NOMO-1 treated with dmso at 0.1 percent for 144 hours (cell line): ENCODE data around the gene TEX22.

Experiments used
- DNase-seq: peaks from one replicate; lab custom pipeline; 2025; ENCODE audit not compliant: unreplicated experiment; lab: John Stamatoyannopoulos, UW

TEX22 gene

DNA sequence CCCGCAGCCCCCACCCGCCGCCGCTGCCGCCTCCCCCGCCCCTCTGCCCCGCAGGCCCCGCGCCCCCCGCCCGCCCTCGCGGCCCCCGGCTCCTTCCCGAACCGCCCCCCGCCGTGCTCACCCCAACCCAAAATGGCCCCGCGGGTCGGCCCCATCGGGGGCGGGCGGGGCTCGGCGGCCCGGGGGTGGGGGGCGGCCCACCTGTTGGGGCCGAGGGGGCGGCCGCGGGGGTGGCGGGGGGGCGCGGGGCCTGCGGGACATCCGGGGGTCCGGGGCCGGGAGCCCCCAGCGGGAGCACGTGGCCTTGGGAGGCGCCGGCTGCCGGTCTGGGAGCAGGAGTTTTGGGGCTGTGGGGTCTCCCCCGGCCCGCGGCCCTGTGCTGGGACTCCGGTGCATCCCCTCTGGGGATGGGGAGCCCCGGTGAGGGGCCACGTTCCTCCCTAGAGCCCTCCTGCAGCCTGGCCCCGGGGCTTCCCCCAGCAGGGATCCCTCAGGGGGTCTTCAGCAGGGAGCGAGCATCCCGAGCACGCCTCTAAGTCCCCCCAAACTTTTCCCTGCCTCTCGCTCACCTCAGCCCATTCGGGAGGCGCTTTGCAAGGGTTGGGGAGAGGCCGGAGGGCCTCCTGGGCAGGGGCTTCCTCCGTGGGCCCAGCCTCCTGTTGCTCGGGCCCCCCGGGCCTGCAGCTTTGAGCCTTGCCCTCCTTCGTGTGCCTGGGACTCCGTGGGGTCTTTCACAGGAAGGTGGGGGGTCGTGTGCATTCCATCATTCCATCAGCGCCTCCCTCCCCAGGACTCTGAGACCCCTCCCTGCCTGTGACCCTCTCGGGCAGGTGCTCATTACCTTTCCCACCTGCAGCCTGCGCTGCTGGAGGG lies 22.0 kb downstream of the TEX22 start:
- DNase-seq, result no peak

DNA sequence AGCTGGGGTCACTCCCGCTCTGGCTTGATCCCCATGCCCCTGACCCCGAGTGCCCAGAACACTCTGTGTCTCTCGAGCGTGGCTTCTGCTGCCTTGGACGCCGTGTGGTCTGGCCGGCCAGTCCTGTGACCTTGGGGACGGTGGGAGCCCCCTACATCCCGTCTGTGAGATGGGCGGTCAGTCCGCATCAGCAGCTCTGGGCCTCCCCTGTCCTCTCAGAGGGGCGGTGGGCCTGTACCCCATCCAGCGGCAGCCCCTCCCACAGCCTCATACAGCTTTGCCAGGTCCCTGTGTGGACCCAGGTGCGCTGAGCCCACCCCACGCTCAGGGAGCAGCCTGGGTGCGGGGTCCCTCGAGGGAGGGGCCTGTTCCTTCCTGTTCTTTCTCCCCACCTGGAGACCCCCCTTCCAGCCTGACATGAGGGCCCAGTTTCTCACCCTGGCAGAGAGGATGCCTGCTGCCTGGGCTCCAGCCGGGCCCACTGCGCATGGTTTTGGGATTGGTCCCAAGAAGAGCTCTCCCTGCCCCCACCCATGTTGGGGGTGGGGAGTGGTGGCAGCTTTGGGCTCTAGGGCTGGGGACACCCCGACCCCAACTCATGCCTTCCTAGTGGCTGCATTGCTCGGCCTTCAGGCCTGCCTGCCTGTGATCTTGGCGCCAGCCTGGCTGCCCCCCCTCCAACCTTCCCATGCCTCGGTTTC lies 22.8 kb downstream of the TEX22 start:
- no peak for DNase-seq

DNA sequence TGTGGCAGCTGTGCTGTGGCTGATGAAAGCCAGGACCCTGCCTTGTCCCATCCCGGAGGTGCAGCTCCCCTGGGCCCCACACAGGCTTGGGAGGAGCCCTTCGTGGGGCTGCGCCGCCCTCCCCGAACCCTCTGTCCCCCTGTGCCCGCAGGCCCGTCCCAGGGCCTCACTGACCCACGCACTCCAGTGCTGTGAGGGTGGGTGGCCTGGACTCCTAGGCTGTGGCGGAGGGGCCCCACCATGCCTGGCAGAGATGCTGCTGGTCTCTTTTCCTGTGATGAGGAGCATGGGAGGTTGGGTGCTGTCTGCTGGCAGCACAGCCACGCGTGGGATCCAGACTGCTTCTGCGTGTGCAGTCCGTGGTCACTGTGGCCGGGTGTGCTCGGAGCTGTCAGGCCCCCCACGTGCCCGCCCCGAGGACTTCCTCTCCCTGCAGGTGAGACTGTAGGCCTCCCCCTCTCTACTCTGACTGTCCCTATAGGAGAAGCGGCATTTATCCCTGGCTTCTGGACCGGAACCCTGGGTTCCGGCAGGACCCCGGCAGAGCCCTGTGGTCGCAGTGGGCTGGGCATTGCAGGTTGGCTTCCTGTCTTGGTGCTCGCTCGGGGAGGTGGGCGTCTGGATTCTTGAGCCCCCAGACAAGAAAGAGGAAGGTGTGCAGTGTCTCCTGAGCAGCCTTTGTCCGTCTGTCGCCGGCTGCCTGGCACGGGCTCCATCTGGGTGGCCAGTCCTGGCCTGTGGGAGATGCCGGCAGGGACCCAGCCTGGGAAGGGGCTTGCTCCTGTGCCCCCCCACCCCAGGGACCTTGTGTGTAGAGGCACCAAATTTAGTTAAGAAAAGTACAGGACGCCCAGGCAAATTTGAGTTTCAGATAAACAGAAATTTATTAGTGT lies 23.6 kb downstream of the TEX22 start:
- DNase-seq, result no peak

DNA sequence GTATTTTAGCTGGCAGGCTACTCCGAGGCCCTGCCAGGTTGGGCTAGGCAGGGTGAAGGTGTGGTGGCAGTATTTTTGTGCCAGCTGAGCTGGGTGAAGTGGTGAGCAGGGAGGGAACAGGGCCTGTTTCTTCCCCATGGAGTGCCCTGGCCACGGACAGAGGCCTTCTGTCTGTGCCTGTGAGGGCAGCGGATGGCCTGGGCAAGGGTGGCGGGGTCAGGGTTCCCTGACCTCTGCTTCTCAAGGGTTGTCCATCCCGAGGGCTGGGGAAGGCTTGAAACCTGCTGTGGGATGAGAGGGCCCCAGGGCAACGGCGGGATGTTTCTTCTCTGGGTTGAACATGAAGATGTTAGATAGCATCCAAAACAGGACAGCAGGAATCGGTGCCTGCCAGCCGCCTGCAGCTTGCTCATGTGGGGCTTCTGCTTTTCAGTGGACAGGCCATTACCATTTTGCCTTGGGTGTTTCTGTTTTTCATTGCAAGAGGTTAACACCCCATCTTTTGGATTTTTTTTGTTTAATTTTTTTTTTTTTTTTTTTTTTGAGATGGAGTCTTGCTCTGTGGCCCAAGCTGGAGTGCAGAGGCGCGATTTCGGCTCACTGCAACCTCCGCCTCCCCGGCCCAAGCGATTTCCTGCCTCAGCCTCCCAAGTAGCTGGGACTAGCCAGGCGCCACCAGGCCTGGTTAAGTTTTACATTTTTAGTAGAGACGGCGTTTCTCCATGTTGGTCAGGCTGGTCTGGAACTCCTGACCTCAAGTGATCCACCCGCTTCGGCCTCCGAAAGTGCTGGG lies 24.6 kb downstream of the TEX22 start:
- DNase-seq, result no peak

DNA sequence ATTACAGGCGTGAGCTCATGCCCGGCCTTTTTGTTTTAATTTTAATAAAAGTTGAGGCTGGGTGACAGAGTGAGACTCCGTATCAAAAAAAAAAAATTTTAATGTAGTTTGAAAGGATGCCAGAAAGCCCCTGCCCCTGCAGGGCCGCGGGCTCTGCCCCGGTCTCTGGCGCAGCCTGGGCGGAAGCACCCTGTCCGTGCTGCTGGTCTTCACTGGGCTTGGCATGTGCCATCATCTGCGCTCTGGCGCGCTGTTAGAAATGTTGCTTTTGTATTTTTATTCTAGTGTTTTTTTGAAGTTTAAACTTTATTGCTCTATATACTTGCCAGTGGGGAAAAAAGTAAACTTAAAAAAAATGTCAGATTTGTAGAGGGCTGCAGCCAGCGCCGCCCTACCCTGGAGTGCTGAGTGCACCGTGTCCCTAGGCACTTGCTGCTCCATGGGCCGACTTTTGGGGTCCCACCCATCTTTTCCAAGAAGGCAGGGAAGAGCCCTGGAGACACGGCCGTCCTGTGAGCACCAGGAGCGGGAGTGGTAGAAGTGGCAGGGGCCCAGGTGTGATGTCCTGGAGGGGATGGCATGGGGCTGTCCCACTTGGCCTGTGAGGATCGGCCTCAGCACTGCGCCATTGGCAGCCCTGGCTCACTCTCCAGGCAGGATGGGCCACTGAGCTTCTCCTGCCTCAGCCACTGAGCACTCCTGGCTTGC lies 25.3 kb downstream of the TEX22 start:
- DNase-seq, result no peak

DNA sequence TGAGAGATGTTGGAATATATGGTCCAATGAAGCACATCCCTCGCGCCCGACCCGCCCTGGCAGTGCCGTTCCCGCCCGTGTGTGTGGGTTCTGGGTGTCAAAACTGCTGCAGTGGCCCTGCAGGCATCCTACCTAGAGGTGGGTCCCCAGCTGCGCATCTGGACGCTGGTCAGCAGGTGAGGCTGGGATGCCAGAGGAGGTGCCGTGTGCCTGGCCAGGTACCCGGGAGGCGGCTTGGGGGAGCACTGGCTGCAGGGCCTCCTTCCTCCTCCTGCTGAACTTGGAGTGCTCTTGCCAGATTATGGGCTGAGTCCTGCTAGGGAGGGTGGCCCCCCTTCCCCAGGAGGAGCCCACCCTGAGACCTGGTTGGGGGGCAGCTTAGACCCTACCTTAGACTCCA lies 26.5 kb downstream of the TEX22 start:
- no peak for DNase-seq

DNA sequence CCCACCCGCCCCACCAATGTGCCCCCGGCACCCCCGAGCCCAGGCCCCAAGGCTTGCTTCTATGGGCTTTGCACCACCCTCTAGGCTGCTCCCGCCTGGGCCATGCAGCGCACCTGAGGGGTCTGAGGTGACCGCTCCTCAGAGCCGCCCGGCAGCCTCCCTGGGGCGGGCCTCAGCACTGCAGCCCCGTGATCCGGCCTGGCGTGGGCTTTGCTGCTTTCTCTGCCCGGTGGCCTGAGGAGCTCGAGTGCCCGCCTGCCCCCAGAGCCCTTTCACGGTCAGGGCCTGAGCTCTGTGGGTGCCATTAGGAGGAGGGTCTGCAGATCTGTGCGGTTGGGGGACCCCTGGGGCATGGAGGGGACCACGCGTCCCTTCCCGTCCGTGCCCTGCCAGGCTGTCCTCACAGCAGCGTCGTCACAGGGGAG lies 27.5 kb downstream of the TEX22 start:
- no peak for DNase-seq

DNA sequence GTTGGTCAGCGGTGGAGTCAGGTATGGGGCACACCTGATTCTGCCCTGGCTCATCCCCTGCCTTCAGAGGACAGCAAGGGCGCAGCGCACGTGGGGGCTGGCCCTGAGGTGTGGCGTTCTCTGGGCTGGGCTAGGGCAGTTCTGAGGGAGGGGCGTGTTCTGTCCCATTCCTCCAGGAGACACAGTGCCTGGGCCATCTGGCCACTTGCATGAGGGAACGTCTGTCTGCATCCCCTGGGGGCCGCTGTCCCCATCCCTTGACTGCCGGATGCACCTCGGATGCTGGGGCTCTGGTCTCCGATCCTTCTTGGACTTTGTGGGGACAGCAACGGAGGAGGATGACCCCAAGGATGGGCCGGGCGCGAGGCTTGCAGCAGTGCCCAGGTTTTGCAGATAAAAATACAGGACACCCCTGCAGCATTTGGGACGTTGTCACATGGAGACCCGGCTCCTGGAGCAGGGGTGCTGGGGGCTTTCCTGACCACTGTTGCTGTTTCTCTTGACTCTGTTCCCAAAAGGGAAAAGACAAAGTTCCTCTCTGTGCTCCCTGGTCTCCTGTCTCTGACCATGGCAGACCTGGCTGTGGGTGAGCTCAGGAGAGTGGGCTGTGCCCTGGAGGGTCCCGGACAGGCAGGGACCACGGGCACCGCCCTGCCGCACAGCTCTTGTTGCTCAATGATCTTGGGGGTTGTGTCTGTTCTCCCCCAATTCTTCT lies 28.2 kb downstream of the TEX22 start:
- DNase-seq, result no peak

DNA sequence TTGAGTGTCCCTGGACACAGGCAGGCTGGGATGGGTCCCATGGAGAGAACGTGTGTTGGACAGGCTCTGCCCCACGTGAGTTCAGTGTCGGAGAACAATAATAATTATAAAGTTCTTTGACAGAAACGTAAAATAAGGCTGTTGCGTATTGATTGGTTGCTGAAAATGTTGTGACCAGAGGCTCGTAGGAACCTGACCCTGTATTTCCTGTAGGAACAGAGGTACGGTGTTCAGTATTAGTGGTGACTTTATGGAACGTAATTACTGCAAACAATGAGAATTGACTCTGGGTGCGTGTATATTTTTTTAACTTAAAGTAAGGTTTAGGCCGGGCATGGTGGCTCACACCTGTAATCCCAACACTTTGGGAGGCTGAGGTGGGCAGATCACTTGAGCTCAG lies 29.1 kb downstream of the TEX22 start:
- DNase-seq, result no peak

DNA sequence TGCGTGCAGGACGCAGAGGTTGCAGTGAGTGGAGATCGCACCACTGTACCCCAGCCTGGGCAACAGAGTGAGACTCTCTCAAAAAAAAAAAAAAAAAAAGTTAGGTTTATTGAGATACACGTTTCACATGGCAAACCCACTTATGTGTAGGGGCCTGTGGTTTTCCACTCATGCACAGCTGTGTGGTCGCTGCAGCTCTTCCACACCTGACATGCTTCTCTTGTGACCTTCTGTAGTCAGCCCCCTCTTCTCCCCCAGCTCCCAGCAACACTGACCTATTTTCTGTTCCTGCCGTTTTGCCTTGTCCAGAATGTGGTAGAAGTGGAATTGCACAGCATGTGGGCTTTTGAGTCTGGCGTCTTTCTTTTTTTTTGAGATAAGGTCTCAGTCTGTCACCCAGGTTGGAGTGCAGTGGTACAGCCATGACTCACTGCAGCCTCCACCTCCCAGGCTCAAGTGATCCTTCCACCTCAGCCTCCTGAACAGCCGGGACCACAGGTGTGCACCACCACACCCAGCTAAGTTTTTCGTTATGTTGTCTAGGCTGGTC lies 29.7 kb downstream of the TEX22 start:
- DNase-seq, result no peak

DNA sequence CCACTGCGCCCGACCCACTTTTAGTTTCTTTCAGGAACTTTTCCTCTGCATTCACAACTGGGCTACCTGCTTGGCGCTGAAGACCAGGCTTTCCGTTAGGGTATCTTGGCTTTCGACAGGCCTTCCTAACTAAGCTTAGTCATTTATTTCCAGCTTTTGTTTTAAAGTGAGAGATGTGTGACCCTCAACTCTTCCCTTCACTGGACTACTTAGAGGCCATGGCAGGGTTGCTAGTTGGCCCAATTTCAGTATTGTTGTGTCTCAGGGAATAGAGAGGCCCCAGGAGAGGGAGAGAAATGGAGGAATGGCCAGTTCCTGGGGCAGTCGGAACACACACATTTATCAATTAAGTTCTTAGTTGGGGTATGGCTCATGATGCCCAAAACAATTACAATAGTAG lies 31.7 kb downstream of the TEX22 start:
- no peak for DNase-seq

DNA sequence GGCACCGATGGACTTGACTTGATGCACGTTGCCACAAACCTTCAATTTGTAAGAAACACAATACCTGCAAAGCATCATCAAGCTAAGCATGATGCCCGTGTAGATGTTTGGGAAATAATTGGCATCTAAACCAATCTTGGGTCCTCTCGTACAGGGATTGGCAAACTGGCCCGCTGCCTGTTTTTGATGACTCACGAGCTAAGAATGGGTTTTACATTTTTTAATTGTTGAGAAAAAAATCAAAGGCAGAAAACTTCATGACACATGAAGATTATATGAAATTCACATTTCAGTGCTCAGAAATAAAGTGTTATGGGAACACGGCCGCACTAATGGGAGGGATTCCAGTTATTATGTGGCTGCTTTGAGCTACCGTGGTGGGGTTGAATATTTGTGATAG lies 32.2 kb downstream of the TEX22 start:
- no peak for DNase-seq

DNA sequence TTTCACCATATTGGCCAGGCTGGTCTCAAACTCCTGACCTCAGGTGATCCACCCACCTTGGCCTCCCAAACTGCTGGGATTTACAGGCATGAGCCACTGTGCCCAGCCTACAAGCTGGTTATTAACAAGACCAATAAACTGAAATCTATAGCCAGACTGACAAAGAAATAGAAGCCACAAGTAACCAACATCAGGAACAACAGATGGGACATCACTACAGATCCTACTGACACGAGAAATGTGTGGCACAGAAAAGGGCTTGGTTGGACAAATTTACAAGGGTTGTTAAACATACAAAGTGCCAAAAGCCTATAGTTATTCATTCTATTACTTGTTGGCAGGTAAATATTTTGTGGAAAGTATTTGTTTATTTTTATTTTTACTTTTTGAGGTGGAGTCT lies 32.9 kb downstream of the TEX22 start:
- DNase-seq, result no peak

DNA sequence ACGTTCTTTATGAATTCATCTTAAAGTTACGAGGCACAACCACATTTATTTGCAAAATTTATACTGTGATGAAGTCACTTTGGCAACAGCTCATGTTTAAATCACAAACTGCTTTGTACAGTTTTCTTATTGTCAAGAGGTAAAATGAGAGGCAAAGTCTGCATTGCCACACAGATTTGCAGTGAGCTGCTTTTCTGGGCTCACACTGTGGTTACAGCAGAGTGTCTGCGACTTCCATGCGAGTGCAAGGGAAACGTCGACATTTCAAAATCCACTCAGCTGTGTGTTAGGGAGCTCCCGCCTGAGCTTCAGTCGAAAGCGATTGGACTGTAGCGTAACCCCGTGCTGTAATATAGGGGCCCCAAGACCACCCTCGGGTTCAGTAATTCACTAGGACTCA lies 34.3 kb downstream of the TEX22 start:
- DNase-seq, result no peak

DNA sequence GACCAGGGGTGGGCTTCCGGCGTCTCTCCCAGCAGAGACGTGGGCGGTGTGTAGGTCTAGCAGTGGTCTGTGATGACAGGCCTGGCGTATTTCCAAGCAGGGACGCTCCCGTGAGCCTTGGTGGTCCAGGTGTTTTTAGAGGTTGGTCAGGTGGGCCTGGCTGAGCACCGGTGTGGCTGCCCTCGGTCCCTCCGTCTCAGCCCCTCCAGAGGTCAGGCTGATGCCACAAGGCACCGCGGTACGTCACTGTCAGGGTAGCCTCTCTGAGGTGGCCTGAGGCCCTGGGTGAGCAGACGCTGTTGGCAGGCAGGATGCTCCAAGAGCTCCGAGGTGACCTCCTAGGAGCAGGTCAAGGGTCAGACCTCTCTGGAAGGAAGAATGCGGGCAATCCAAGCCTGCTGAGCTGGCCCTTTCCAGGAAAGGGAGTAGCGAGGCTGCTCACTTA lies 34.8 kb downstream of the TEX22 start:
- DNase-seq, result no peak

DNA sequence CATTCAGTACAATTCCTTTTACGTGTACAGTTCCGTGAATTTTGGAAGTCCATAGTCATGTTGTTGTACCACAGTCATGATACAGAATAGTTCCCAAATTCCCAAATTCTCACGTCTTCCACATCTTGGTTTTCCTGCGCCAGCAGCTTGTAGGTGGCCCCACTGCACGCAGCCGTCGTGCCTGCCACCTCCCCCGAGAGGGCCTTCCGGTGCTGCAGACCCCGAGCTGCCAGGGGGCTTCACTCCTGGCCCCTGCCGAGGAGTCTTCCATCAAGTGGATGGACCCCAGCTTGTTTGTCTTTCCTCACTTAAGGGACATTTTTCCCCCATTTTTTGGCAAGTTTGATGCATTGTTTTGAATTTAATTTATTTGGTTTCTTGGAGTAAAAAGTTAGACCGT lies 38.1 kb downstream of the TEX22 start:
- DNase-seq, result no peak

DNA sequence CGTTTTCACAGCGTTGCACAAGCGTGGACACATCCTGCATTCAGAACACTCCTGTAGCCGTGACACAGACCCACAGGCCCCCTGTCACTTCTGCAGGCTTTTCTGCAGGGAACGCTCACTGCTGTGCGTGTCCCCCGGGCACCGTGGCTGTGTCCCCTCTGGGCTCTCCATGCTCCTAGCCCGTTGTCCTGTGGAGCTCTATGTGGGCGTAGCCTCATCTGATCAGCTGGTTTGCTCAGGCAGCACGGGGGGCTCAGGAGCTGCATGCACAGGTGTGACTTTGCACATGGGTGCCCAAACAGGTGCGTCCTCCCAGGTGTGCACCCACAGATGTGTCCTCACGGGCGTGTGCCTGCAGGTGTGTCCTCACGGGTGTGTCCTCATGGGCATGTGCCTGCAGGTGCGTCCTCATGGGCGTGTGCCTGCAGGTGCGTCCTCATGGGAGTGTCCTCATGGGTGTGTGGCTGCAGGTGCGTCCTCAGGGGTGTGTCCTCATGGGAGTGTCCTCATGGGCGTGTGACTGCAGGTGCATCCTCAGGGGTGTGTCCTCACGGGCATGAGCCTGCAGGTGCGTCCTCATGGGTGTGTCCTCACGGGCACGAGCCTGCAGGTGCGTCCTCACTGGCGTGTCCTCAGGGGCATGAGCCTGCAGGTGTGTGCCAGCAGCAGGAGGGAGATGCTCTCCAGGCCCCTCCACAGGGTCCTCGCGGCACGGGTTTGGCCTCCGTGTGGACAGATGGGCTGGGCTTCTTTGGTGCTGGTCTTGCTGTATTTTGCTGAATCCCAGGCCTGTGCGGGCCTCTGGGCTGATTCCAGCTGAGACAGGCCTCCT lies 38.8 kb downstream of the TEX22 start:
- DNase-seq, result no peak
